ENCODE data around the gene TRAF3IP1.
"Not testable (repeated sequence)": the region's sequence is repeated elsewhere in the genome, so short reads cannot be mapped to it uniquely, and the experiment has no call there.

The TRAF3IP1 gene

GRCh38 chr2:238433941-238434845 lies 113.9 kb downstream of the TRAF3IP1 start:
- DNase-seq, result no peak

- DNase-seq, result no peak
Measured at GRCh38 chr2:238434846-238435751, 114.8 kb downstream of the TRAF3IP1 start.

DNA sequence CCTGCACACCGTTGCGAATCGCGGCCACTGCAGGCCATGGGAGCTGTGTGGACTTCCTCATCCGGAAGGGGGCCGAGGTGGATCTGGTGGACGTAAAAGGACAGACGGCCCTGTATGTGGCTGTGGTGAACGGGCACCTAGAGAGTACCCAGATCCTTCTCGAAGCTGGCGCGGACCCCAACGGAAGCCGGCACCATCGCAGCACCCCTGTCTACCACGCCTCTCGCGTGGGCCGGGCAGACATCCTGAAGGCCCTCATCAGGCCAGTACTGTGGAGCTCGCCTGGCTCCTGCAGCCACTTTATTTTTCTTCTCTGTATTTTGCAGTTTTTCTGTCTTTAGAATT lies 115.4 kb downstream of the TRAF3IP1 start:
- no peak for DNase-seq

GRCh38 chr2:238438856-238439849 lies 118.8 kb downstream of the TRAF3IP1 start:
- no peak for DNase-seq

DNA sequence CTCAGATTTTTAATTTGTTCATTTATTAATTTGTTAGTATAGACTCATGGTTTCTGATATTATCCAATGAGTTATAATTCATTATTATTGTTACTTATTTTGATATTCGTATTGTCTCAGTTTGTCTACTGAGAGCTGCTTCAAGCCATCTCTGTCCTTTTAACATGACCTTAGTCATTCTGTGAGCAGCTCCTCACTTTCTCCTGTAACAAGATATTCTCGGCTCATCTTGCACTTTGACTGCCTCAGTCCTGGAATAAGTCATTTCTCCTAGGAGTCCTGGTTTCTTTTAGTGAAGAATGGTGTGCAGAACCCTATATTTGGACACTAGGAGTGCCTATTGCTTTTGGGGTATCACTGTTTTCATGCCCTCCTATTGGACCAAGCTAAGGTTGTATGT lies 119.6 kb downstream of the TRAF3IP1 start:
- DNase-seq, result no peak

DNA sequence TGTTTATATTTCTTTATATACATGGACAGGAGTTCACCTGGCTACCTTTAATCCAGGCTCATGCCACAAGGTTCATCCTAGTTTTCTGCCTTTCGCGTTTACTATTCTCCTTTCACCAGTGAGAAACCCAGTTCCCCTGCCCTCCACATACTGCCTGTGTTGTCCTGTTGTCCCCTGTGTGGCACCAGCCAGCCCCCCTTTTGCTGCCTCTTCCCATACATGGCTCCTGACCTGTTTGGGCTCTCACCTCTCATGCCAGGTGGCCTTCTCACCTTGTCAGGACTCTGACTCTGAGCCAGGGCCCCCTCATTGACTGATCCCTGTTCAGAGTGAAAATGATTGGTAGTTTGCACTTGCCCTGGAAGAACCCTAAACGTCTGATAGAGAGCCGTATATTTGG lies 120.0 kb downstream of the TRAF3IP1 start:
- DNase-seq, result no peak

DNA sequence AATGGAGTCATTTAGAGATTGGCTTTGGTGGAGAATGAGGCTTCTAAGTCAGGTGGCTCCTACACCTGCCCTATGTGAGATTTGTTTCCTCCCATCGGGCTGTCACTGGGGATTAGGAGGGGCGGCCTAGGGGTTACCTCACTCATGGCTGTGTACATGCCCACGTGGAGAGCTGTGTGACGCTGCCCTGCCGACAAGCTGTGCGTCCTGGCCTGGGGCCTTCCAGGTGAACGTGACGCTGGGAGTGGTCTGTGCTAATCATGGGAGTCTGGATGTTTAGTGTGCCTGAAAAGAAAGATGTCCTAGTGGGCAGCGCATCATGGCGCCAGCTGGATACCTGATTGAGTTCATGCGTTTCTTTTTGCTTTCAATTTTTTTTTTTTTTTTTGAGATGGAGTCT lies 120.4 kb downstream of the TRAF3IP1 start:
- DNase-seq, result no peak

DNA sequence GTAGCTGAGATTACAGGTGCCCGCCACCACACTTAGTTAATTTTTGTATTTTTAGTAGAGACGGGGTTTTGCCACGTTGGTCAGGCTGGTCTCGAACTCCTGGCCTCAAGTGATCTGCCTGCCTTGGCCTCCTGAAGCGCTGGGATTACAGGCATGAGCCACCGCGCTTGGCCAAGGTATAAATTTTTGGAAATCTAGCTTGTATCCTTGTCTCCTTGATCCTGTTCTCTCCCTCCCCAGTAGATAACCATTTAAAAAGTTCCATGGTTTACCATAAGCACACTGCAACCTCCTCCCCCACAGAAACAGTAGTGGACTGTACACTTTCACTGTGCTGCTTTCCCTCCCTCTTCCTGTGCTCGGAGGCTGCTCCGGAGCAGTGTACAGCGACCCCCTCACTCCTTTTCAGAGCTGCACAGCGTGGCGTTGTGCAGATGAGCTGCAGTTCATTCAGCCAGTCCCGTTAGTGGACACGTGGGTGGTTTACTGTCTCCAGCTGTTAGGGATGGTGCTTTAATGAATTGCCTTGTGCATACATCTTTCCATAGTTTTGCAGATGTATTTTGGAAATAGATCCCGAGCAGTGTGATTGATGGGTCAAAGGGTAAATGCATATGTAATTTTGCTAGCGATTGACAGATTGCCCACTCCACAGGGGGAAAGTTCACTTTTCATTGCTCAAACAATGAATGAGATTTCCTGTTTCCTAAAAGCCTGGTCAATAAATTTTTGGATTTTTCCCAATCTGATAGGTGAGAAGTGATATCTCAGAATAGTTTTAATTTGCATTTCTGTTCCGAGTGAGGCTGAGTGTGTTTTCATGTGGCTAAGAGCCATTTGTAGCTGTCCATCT lies 121.2 kb downstream of the TRAF3IP1 start:
- peak; percentile 24 for DNase-seq

- not testable (repeated sequence) for DNase-seq
Measured at GRCh38 chr2:238442257-238442656, 121.9 kb downstream of the TRAF3IP1 start.

DNA sequence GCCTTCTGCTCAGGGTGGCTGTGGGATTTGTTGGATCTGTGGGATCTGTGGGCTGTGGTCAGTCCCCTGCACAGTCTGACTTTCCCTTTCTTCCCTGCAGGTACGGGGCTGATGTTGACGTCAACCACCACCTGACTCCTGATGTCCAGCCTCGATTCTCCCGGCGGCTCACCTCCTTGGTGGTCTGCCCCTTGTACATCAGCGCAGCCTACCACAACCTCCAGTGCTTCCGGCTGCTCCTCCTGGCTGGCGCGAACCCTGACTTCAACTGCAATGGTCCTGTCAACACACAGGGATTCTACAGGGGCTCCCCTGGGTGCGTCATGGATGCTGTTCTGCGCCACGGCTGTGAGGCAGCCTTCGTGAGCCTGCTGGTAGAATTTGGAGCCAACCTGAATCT lies 123.9 kb downstream of the TRAF3IP1 start:
- DNase-seq, result no peak

DNA sequence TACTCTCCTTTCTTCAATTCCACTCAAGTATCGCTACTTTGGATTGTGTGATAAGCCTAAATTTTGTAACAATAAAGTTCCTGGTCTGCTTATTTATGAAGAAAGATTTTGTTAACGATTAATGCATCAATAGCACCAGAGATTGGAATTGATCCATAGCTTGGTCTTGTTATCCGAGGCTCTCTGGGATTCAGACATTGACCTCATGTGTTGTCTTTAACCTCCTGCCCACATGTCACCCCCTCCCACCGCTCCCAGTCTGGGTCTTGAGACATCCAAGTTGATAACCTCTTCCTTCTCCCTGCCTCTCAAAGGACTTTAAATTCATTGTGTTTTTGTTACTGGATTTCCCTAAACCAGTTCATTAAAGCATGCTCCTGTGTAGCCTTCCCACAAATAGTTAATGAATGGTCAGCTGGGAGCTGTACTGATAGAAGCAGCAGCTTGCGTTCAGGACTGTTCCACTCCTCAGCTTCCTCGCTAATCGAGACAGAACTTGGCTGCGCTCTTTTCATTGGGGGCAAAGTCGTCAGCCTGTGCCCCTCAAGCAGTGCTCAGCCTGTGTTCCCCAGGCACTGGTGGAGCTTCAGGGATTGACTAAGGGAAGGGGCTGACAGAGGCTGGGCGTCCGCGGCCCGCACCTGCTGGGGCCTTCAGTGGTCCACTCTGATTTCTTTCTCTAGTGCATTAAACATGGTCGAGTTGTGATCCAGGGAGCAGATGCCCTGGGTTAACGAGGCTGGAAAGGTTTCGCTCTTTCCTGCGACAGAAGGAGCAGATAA lies 125.3 kb downstream of the TRAF3IP1 start:
- DNase-seq, result no peak

GRCh38 chr2:238446371-238446770 lies 126.1 kb downstream of the TRAF3IP1 start:
- DNase-seq, result no peak

- no peak for DNase-seq
Measured at GRCh38 chr2:238448031-238448955, 128.0 kb downstream of the TRAF3IP1 start.

- no peak for DNase-seq
Measured at GRCh38 chr2:238449241-238449640, 128.9 kb downstream of the TRAF3IP1 start.

GRCh38 chr2:238449909-238450417 lies 129.6 kb downstream of the TRAF3IP1 start:
- DNase-seq, result no peak

DNA sequence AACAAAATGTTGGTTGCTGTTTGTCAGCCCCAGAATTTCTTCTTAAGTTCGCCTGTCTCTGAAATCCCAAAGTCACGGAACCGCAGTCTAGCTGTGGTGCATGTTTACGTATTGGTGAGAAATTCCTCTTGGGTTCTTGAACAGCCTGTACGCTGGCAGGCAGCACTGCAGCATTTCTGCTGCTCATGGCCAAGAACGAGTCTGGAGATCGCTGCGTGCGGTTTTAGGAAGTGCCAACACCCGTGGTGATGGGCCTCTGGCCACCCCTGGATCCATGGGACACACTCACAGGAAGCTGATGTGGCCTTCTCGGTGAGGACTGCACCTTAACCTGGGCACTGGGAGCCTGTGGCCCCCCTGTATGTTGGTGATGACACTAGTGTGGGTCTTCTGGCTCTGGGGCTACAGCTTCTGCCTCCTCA lies 130.1 kb downstream of the TRAF3IP1 start:
- DNase-seq, result no peak

Data from NCI-H2227 treated with DMSO at 0.1 percent for 48 hours (cell line).